Mesendoderm (in vitro differentiated cells): ENCODE data around the gene MTR.

Experiments
- DNase-seq: peaks from one replicate; pipeline ENCODE4 v3.0.0; 2013
- H2AK5ac ChIP-seq: 2 replicates; pipeline ENCODE4 v1.6.1; 2013; ENCODE audit warnings: low read length, inconsistent platforms
- H2BK120ac ChIP-seq: 2 replicates; pipeline ENCODE4 v1.6.1; 2013; ENCODE audit warnings: low read depth, mild to moderate bottlenecking, low read length, moderate library complexity, mixed read lengths
- H2BK15ac ChIP-seq: replicated peaks from 2 replicates; pipeline ENCODE4 v1.6.1; 2013; ENCODE audit warnings: low read depth, mild to moderate bottlenecking, moderate library complexity
- H2BK5ac ChIP-seq: 2 replicates; pipeline ENCODE4 v1.6.1; 2013; ENCODE audit warnings: low read length, inconsistent platforms
- H3K18ac ChIP-seq: 2 replicates; pipeline ENCODE4 v1.6.1; 2013; ENCODE audit warnings: mild to moderate bottlenecking, low read length, mixed read lengths
- H3K23ac ChIP-seq: one replicate; pipeline ENCODE4 v1.6.1; 2013; ENCODE audit warnings: low read length
- H3K27ac ChIP-seq: 2 replicates; pipeline ENCODE4 v1.5.1; 2013; ENCODE audit warnings: low read depth, mild to moderate bottlenecking, inconsistent platforms, low read length, moderate library complexity
- H3K27me3 ChIP-seq: 2 replicates; pipeline ENCODE4 v1.6.1; 2013; ENCODE audit warnings: low read length, control low read depth, mild to moderate bottlenecking, inconsistent platforms; ENCODE audit not compliant: insufficient read depth, poor library complexity
- H3K36me3 ChIP-seq: 2 replicates; pipeline ENCODE4 v1.6.1; 2013; ENCODE audit warnings: low read length, inconsistent platforms; ENCODE audit not compliant: control insufficient read depth, insufficient read depth
- H3K4ac ChIP-seq: one replicate; pipeline ENCODE4 v1.6.1; 2013; ENCODE audit warnings: low read depth, mild to moderate bottlenecking, low read length, moderate library complexity
- H3K4me1 ChIP-seq: 2 replicates; pipeline ENCODE4 v1.6.1; 2013; ENCODE audit warnings: low read depth, low read length, inconsistent platforms; ENCODE audit not compliant: control insufficient read depth
- H3K4me2 ChIP-seq: 2 replicates; pipeline ENCODE4 v1.6.1; 2013; ENCODE audit warnings: low read length
- H3K4me3 ChIP-seq: 2 replicates; pipeline ENCODE4 v1.5.1; 2013; ENCODE audit warnings: mild to moderate bottlenecking, low read length
- H3K56ac ChIP-seq: one replicate; pipeline ENCODE4 v1.6.1; 2013; ENCODE audit warnings: low read length
- H3K79me1 ChIP-seq: 2 replicates; pipeline ENCODE4 v1.6.1; 2013; ENCODE audit warnings: low read length, inconsistent platforms
- H3K79me2 ChIP-seq: 2 replicates; pipeline ENCODE4 v1.6.1; 2013; ENCODE audit warnings: mild to moderate bottlenecking, low read length; ENCODE audit not compliant: control insufficient read depth, insufficient read depth
- H3K9ac ChIP-seq: 2 replicates; pipeline ENCODE4 v1.6.1; 2013; ENCODE audit warnings: low read length, inconsistent platforms
- H4K5ac ChIP-seq: one replicate; pipeline ENCODE4 v1.6.1; 2013; ENCODE audit warnings: low read length
- H4K8ac ChIP-seq: one replicate; pipeline ENCODE4 v1.6.1; 2013; ENCODE audit warnings: low read depth, mild to moderate bottlenecking, control low read depth, low read length, moderate library complexity
- WGBS: extraction: QIAGEN DNeasy Blood & Tissue Kit; methylation state at CpG from one replicate; pipeline ENCODE4 v1.1.7; 2013; ENCODE audit warnings: low lambda C conversion rate, missing lambda C conversion rate; ENCODE audit not compliant: insufficient coverage; ENCODE audit errors: extremely low coverage; 5-methylcytosine and 5-hydroxymethylcytosine counted together

Gene MTR

DNA sequence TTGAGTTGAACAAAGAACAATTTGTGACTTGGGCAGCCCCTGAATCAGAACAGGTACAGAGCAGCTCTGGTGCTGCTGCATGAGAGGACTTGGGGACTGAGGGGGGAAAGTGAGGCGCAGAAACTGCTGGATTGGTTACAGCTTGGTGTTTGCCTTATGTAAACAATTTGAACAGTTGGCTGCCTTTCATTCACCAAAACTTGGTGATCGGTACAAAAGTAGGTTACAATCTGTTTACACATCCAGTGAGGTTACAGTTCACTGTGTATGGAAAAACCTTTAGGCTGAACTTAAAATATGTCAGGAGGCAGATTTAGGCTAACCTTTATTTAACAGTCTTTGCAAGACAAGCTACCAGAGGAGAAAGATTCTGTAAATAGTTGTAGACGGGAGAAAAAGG, 28.6 kb upstream of the MTR start:
- Histone ChIP-seq H2BK15ac (no peak overlapping the region), H4K8ac (no peak overlapping the region), H3K4me3 (no peak overlapping the region), H3K36me3 (no peaks in the 10 kb centered on the region), H2BK5ac (no peak overlapping the region), H3K23ac (no peak overlapping the region), H3K9ac (no peak overlapping the region), H3K27ac (no peak overlapping the region), H3K4ac (no peak overlapping the region), H2AK5ac (no peak overlapping the region), H3K4me1 (no peaks in the 10 kb centered on the region), H3K79me1 (no peaks in the 10 kb centered on the region), H4K5ac (no peak overlapping the region), H3K27me3 (no peaks in the 10 kb centered on the region), H3K4me2 (no peak overlapping the region), H3K56ac (no peak overlapping the region), H2BK120ac (no peak overlapping the region), H3K18ac (no peak overlapping the region), H3K79me2 (no peaks in the 10 kb centered on the region)
- WGBS: no CpG with 5 or more reads among the region's 3 CpGs
- DNase-seq: no peak

DNA sequence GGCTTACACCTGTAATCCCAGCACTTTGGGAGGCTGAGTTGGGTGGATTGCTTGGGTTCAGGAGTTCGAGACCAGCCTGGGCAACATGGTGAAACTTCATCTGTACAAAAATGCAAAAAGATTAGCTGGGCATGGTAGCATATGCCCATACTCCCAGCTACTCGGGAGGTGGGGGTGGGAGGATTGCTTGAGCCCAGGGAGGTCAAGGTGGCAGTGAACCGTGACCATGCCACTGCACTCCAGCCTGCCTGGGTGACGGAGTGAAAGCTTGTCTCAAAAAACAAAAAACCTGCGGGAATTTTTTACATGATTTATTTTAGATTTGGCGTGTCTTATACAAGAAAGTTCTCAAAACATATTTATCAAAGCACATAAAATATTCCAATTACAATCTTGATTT, 27.8 kb upstream of the MTR start:
- H3K4ac ChIP-seq: no peak overlapping the region
- no peak for DNase-seq
- H2AK5ac ChIP-seq: no peak overlapping the region
- no peaks in the 10 kb centered on the region for H3K79me2 ChIP-seq
- H3K4me2 ChIP-seq: no peak overlapping the region
- H3K27ac ChIP-seq: no peak overlapping the region
- no peak overlapping the region for H2BK5ac ChIP-seq
- no peaks in the 10 kb centered on the region for H3K36me3 ChIP-seq
- no peak overlapping the region for H3K23ac ChIP-seq
- H3K4me3 ChIP-seq: no peak overlapping the region
- no peak overlapping the region for H3K18ac ChIP-seq
- H3K56ac ChIP-seq: no peak overlapping the region
- no peak overlapping the region for H4K5ac ChIP-seq
- H2BK15ac ChIP-seq: no peak overlapping the region
- H4K8ac ChIP-seq: no peak overlapping the region
- no CpG with 5 or more reads among the region's 6 CpGs for WGBS
- H3K79me1 ChIP-seq: no peaks in the 10 kb centered on the region
- no peak overlapping the region for H3K9ac ChIP-seq
- H3K4me1 ChIP-seq: no peaks in the 10 kb centered on the region
- H3K27me3 ChIP-seq: no peaks in the 10 kb centered on the region
- H2BK120ac ChIP-seq: no peak overlapping the region

GRCh38 chr1:236768601-236769000, 26.5 kb upstream of the MTR start:
- no peak overlapping the region for H3K23ac ChIP-seq

DNA sequence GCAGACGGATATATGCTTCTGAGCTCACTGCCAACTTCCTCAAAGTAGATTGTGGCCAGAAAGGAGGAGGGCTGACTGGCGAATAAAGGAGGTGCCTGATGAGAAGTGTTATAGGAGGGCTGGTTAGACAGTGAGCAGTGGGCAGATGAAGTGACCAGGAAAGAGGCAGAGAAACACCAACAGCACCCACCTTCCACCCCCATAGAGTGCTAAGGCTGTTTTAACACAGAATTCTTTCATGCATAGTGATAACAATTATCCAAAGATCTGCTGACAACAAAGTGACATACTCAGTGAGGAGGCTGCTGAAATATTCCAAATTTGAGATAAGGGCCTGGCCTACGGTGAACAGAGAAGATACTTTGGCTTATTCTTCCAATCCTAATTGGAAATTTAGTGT, 21.2 kb upstream of the MTR start:
- Histone ChIP-seq H3K79me1 (no peaks in the 10 kb centered on the region), H2BK15ac (no peak overlapping the region), H2BK5ac (no peak overlapping the region), H3K4me1 (no peaks in the 10 kb centered on the region), H4K5ac (no peak overlapping the region), H3K56ac (no peak overlapping the region), H3K79me2 (no peaks in the 10 kb centered on the region), H3K23ac (no peak overlapping the region), H3K9ac (no peak overlapping the region), H4K8ac (no peak overlapping the region), H3K36me3 (no peaks in the 10 kb centered on the region), H3K4ac (no peak overlapping the region), H2BK120ac (no peak overlapping the region), H2AK5ac (no peak overlapping the region), H3K18ac (no peak overlapping the region), H3K27ac (no peak overlapping the region), H3K27me3 (no peaks in the 10 kb centered on the region), H3K4me2 (no peak overlapping the region), H3K4me3 (no peak overlapping the region)
- DNase-seq: no peak
- no CpG with 5 or more reads among the region's 3 CpGs for WGBS

More at GRCh38 chr1:236768601-236769000, 26.5 kb upstream of the MTR start:
- H3K27ac ChIP-seq: no peak overlapping the region
- no peaks in the 10 kb centered on the region for H3K79me1 ChIP-seq
- no peak overlapping the region for H3K18ac ChIP-seq
- DNase-seq: no peak
- H2BK15ac ChIP-seq: no peak overlapping the region
- H3K56ac ChIP-seq: no peak overlapping the region
- no peak overlapping the region for H3K4me3 ChIP-seq
- no peak overlapping the region for H3K4ac ChIP-seq
- H2BK5ac ChIP-seq: no peak overlapping the region
- H3K9ac ChIP-seq: no peak overlapping the region
- no peaks in the 10 kb centered on the region for H3K36me3 ChIP-seq
- no peak overlapping the region for H4K5ac ChIP-seq
- no peaks in the 10 kb centered on the region for H3K27me3 ChIP-seq
- H2AK5ac ChIP-seq: no peak overlapping the region
- H2BK120ac ChIP-seq: no peak overlapping the region
- no peak overlapping the region for H3K4me2 ChIP-seq
- H3K79me2 ChIP-seq: no peaks in the 10 kb centered on the region
- no peaks in the 10 kb centered on the region for H3K4me1 ChIP-seq
- no peak overlapping the region for H4K8ac ChIP-seq

GRCh38 chr1:236774926-236775325, 20.2 kb upstream of the MTR start:
- Histone ChIP-seq H3K4me1 (no peaks in the 10 kb centered on the region), H2BK120ac (no peak overlapping the region), H3K4me2 (no peak overlapping the region), H2BK15ac (no peak overlapping the region), H3K79me1 (no peaks in the 10 kb centered on the region), H3K23ac (no peak overlapping the region), H3K4ac (no peak overlapping the region), H3K36me3 (no peaks in the 10 kb centered on the region), H4K8ac (no peak overlapping the region), H3K4me3 (no peak overlapping the region), H3K18ac (no peak overlapping the region), H3K27ac (no peak overlapping the region), H3K79me2 (no peaks in the 10 kb centered on the region), H3K56ac (no peak overlapping the region), H4K5ac (no peak overlapping the region), H2AK5ac (no peak overlapping the region), H3K27me3 (no peaks in the 10 kb centered on the region), H3K9ac (no peak overlapping the region), H2BK5ac (no peak overlapping the region)
- no CpG with 5 or more reads among the region's 3 CpGs for WGBS
- DNase-seq: peak; percentile 71

DNA sequence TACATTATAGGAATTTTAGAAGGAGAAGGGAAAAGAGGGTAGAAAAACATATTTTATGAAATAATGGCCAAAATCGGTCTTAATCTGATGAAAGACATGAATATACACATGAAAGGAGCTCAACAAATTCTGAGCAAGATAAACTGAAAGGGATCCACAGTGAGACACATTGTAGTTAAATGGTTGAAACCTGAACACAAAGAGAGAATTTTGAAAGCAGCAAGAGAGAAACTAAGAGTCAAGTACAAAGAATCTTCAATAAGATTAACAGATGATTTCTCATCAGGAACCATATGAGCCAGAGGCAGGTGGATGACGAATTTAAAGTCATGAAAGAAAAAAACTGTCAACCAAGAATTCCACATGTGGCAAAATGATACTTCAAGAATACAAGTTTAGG, 15.8 kb upstream of the MTR start:
- Histone ChIP-seq H3K79me1 (no peaks in the 10 kb centered on the region), H3K23ac (no peak overlapping the region), H3K27ac (no peak overlapping the region), H3K56ac (no peak overlapping the region), H3K27me3 (no peaks in the 10 kb centered on the region), H3K4me2 (no peak overlapping the region), H4K5ac (no peak overlapping the region), H3K9ac (no peak overlapping the region), H3K18ac (no peak overlapping the region), H3K4me1 (no peaks in the 10 kb centered on the region), H3K36me3 (no peaks in the 10 kb centered on the region), H3K4ac (no peak overlapping the region), H2BK5ac (no peak overlapping the region), H3K79me2 (no peaks in the 10 kb centered on the region), H2BK120ac (no peak overlapping the region), H4K8ac (no peak overlapping the region), H2BK15ac (no peak overlapping the region), H3K4me3 (no peak overlapping the region), H2AK5ac (no peak overlapping the region)
- no CpG with 5 or more reads among the region's 2 CpGs for WGBS
- DNase-seq: no peak
